ENCODE results near the gene CCDC102B. TPM values are rescaled to one million over a fixed set of nuclear protein-coding genes. Genes with fewer than 3 reads are reported as not detected.
"Not testable (repeated sequence)": the region's sequence is repeated elsewhere in the genome, so short reads cannot be mapped to it uniquely, and the experiment has no call there.

The CCDC102B gene
- total and polyA plus RNA-seq, 2 donors = 5.6 to 114 TPM

- DNase-seq (ENCODE audit: extremely low spot score) = no peak
- no peaks in the 10 kb centered on the region for H3K4me1 ChIP-seq (ENCODE audit: insufficient read depth)
- no peak overlapping the region for H3K4me3 ChIP-seq (ENCODE audit: low read depth, low read length)
- no peaks in the 10 kb centered on the region for H3K36me3 ChIP-seq (ENCODE audit: insufficient read depth)
- no peak overlapping the region for H3K27ac ChIP-seq (ENCODE audit: low read depth)
Measured at GRCh38 chr18:68940754-68941153, 142.9 kb downstream of the CCDC102B start.

GRCh38 chr18:68942230-68942629, 144.3 kb downstream of the CCDC102B start:
- no peaks in the 10 kb centered on the region for H3K36me3 ChIP-seq (ENCODE audit: insufficient read depth)
- 75% methylated on average over 7 of the region's 7 CpGs for whole genome bisulfite sequencing

GRCh38 chr18:68943861-68944260, 146.0 kb downstream of the CCDC102B start:
- not testable (repeated sequence) for H3K4me3 ChIP-seq (ENCODE audit: low read depth, low read length); H3K4me1 ChIP-seq (ENCODE audit: insufficient read depth); H3K36me3 ChIP-seq (ENCODE audit: insufficient read depth); DNase-seq (ENCODE audit: extremely low spot score); H3K27ac ChIP-seq (ENCODE audit: low read depth)
- 83% methylated on average over 2 of the region's 2 CpGs for WGBS

More at GRCh38 chr18:68942230-68942629, 144.3 kb downstream of the CCDC102B start:
- H3K4me3 ChIP-seq (ENCODE audit: low read depth, low read length) = no peak overlapping the region
- no peak for DNase-seq (ENCODE audit: extremely low spot score)
- no peak overlapping the region for H3K27ac ChIP-seq (ENCODE audit: low read depth)
- no peaks in the 10 kb centered on the region for H3K4me1 ChIP-seq (ENCODE audit: insufficient read depth)

- Histone ChIP-seq H3K27ac (ENCODE audit: low read depth) (no peak overlapping the region), H3K4me3 (ENCODE audit: low read depth, low read length) (no peak overlapping the region), H3K4me1 (ENCODE audit: insufficient read depth) (no peaks in the 10 kb centered on the region), H3K36me3 (ENCODE audit: insufficient read depth) (no peaks in the 10 kb centered on the region)
- no peak for DNase-seq (ENCODE audit: extremely low spot score)
- 37% methylated on average over 1 of the region's 1 CpG for WGBS
Measured at GRCh38 chr18:68944330-68944729, 146.4 kb downstream of the CCDC102B start.

GRCh38 chr18:68944826-68945225, 146.9 kb downstream of the CCDC102B start:
- DNase-seq (ENCODE audit: extremely low spot score) = no peak
- H3K4me3 ChIP-seq (ENCODE audit: low read depth, low read length) = no peak overlapping the region
- H3K27ac ChIP-seq (ENCODE audit: low read depth) = no peak overlapping the region
- 67% methylated on average over 1 of the region's 1 CpG for WGBS
- no peaks in the 10 kb centered on the region for H3K36me3 ChIP-seq (ENCODE audit: insufficient read depth)
- no peaks in the 10 kb centered on the region for H3K4me1 ChIP-seq (ENCODE audit: insufficient read depth)

GRCh38 chr18:68948622-68949021, 150.7 kb downstream of the CCDC102B start:
- Histone ChIP-seq H3K36me3 (ENCODE audit: insufficient read depth) (no peaks in the 10 kb centered on the region), H3K4me1 (ENCODE audit: insufficient read depth) (no peaks in the 10 kb centered on the region), H3K27ac (ENCODE audit: low read depth) (no peak overlapping the region), H3K4me3 (ENCODE audit: low read depth, low read length) (no peak overlapping the region)
- DNase-seq (ENCODE audit: extremely low spot score) = no peak
- 91% methylated on average over 4 of the region's 4 CpGs for WGBS

GRCh38 chr18:68954738-68955137, 156.9 kb downstream of the CCDC102B start:
- Histone ChIP-seq H3K4me1 (ENCODE audit: insufficient read depth) (no peaks in the 10 kb centered on the region), H3K27ac (ENCODE audit: low read depth) (no peak overlapping the region), H3K4me3 (ENCODE audit: low read depth, low read length) (no peak overlapping the region), H3K36me3 (ENCODE audit: insufficient read depth) (no peaks in the 10 kb centered on the region)
- 83% methylated on average over 2 of the region's 2 CpGs for WGBS
- DNase-seq (ENCODE audit: extremely low spot score) = no peak

GRCh38 chr18:68956650-68957049, 158.8 kb downstream of the CCDC102B start:
- Histone ChIP-seq H3K4me3 (ENCODE audit: low read depth, low read length) (no peak overlapping the region), H3K4me1 (ENCODE audit: insufficient read depth) (no peaks in the 10 kb centered on the region), H3K27ac (ENCODE audit: low read depth) (no peak overlapping the region), H3K36me3 (ENCODE audit: insufficient read depth) (no peaks in the 10 kb centered on the region)
- 62% methylated on average over 2 of the region's 2 CpGs for WGBS
- no peak for DNase-seq (ENCODE audit: extremely low spot score)

- Histone ChIP-seq H3K4me1 (ENCODE audit: insufficient read depth) (no peaks in the 10 kb centered on the region), H3K36me3 (ENCODE audit: insufficient read depth) (peaks cover 2% of the 10 kb centered on the region), H3K27ac (ENCODE audit: low read depth) (no peak overlapping the region), H3K4me3 (ENCODE audit: low read depth, low read length) (no peak overlapping the region)
- 86% methylated on average over 3 of the region's 3 CpGs for WGBS
- DNase-seq (ENCODE audit: extremely low spot score) = no peak
Measured at GRCh38 chr18:68960355-68960754, 162.5 kb downstream of the CCDC102B start.

- DNase-seq (ENCODE audit: extremely low spot score) = no peak
- no peaks in the 10 kb centered on the region for H3K4me1 ChIP-seq (ENCODE audit: insufficient read depth)
- no peak overlapping the region for H3K4me3 ChIP-seq (ENCODE audit: low read depth, low read length)
- H3K27ac ChIP-seq (ENCODE audit: low read depth) = no peak overlapping the region
- 64% methylated on average over 3 of the region's 3 CpGs for WGBS
- peaks cover 2% of the 10 kb centered on the region for H3K36me3 ChIP-seq (ENCODE audit: insufficient read depth)
Measured at GRCh38 chr18:68962623-68963022, 164.7 kb downstream of the CCDC102B start.

GRCh38 chr18:68965817-68966216, 167.9 kb downstream of the CCDC102B start:
- no peak overlapping the region for H3K27ac ChIP-seq (ENCODE audit: low read depth)
- WGBS = 65% methylated on average over 3 of the region's 3 CpGs
- H3K36me3 ChIP-seq (ENCODE audit: insufficient read depth) = peaks cover 2% of the 10 kb centered on the region
- no peak for DNase-seq (ENCODE audit: extremely low spot score)
- no peak overlapping the region for H3K4me3 ChIP-seq (ENCODE audit: low read depth, low read length)
- H3K4me1 ChIP-seq (ENCODE audit: insufficient read depth) = no peaks in the 10 kb centered on the region

- H3K4me3 ChIP-seq (ENCODE audit: low read depth, low read length) = no peak overlapping the region
- no peaks in the 10 kb centered on the region for H3K4me1 ChIP-seq (ENCODE audit: insufficient read depth)
- 85% methylated on average over 5 of the region's 5 CpGs for WGBS
- DNase-seq (ENCODE audit: extremely low spot score) = no peak
- H3K36me3 ChIP-seq (ENCODE audit: insufficient read depth) = no peaks in the 10 kb centered on the region
- H3K27ac ChIP-seq (ENCODE audit: low read depth) = no peak overlapping the region
Measured at GRCh38 chr18:68969027-68969426, 171.1 kb downstream of the CCDC102B start.

- H3K36me3 ChIP-seq (ENCODE audit: insufficient read depth) = no peaks in the 10 kb centered on the region
- no peak for DNase-seq (ENCODE audit: extremely low spot score)
- H3K27ac ChIP-seq (ENCODE audit: low read depth) = no peak overlapping the region
- no peaks in the 10 kb centered on the region for H3K4me1 ChIP-seq (ENCODE audit: insufficient read depth)
- H3K4me3 ChIP-seq (ENCODE audit: low read depth, low read length) = no peak overlapping the region
- 71% methylated on average over 5 of the region's 5 CpGs for WGBS
Measured at GRCh38 chr18:68972176-68972575, 174.3 kb downstream of the CCDC102B start.

GRCh38 chr18:68979737-68980136, 181.9 kb downstream of the CCDC102B start:
- H3K4me1 ChIP-seq (ENCODE audit: insufficient read depth) = no peaks in the 10 kb centered on the region
- H3K36me3 ChIP-seq (ENCODE audit: insufficient read depth) = no peaks in the 10 kb centered on the region
- H3K27ac ChIP-seq (ENCODE audit: low read depth) = no peak overlapping the region
- no peak overlapping the region for H3K4me3 ChIP-seq (ENCODE audit: low read depth, low read length)
- 94% methylated on average over 2 of the region's 2 CpGs for WGBS
- no peak for DNase-seq (ENCODE audit: extremely low spot score)

- Histone ChIP-seq H3K4me1 (ENCODE audit: insufficient read depth) (no peaks in the 10 kb centered on the region), H3K27ac (ENCODE audit: low read depth) (no peak overlapping the region), H3K36me3 (ENCODE audit: insufficient read depth) (no peaks in the 10 kb centered on the region), H3K4me3 (ENCODE audit: low read depth, low read length) (no peak overlapping the region)
- no peak for DNase-seq (ENCODE audit: extremely low spot score)
Measured at GRCh38 chr18:68983126-68983525, 185.2 kb downstream of the CCDC102B start.

All from urinary bladder (tissue), 4 donors.